CD14-positive monocyte (primary cell): ENCODE data around the gene PINK1. TPM values are rescaled to one million over a fixed set of nuclear protein-coding genes. Genes with fewer than 3 reads are reported as not detected.

Experiments used
- DNase-seq, 3 donors: peaks; one replicate each; pipeline ENCODE4 v3.0.0-alpha.2; 2011 to 2022
- H2AFZ ChIP-seq: 2 replicates; pipeline ENCODE4 v1.6.0; 2012; ENCODE audit warnings: mild to moderate bottlenecking, low read depth, low read length, inconsistent platforms; ENCODE audit not compliant: insufficient read depth, poor library complexity, severe bottlenecking
- H3K27ac ChIP-seq, 2 donors: 1 replicate in 1 of 2; 2 replicates in 1 of 2; pipeline ENCODE4 v1.5.1; 2012 to 2013; ENCODE audit warnings: low read length in 2 of 2, control low read depth in 1 of 2, inconsistent platforms in 1 of 2, low read depth in 1 of 2, mild to moderate bottlenecking in 1 of 2
- H3K27me3 ChIP-seq, 2 donors: one replicate each; pipeline versions ENCODE4 v1.6.0 to v1.6.1; 2011 to 2013; ENCODE audit warnings: low read length in 2 of 2; ENCODE audit not compliant: control insufficient read depth in 2 of 2, insufficient read depth in 2 of 2
- H3K36me3 ChIP-seq, 2 donors: replicated peaks in 1 of 2; 1 replicate in 1 of 2; 2 replicates in 1 of 2; pipeline versions ENCODE4 v1.5.1 to v1.6.1; 2012 to 2013; ENCODE audit warnings: low read length in 2 of 2, control low read depth in 1 of 2, inconsistent platforms in 1 of 2, mild to moderate bottlenecking in 1 of 2; ENCODE audit not compliant: insufficient read depth in 2 of 2, control insufficient read depth in 1 of 2
- H3K4me1 ChIP-seq, 2 donors: 1 replicate in 1 of 2; 2 replicates in 1 of 2; pipeline versions ENCODE4 v1.5.1 to v1.6.1; 2012 to 2013; ENCODE audit warnings: low read length in 2 of 2, control low read depth in 1 of 2, inconsistent platforms in 1 of 2, mild to moderate bottlenecking in 1 of 2, moderate library complexity in 1 of 2; ENCODE audit not compliant: insufficient read depth in 2 of 2, control insufficient read depth in 1 of 2
- H3K4me2 ChIP-seq: replicated peaks from 2 replicates; pipeline ENCODE3; 2012; ENCODE audit warnings: low read length, moderate library complexity, mild to moderate bottlenecking; ENCODE audit not compliant: poor library complexity, severe bottlenecking; ENCODE audit errors: extremely low read depth
- H3K4me3 ChIP-seq, 3 experiments: fragments of 200-600 bp in 1 of 3; sonication (generic) in 1 of 3; replicated peaks in 1 of 3; 1 replicate in 2 of 3; 2 replicates in 1 of 3; pipeline ENCODE4 v1.5.1; 2011 to 2013; ENCODE audit warnings: low read length in 3 of 3, mild to moderate bottlenecking in 3 of 3, control low read depth in 2 of 3, low read depth in 2 of 3, inconsistent platforms in 1 of 3, moderate library complexity in 1 of 3
- H3K79me2 ChIP-seq: 2 replicates; pipeline ENCODE4 v1.6.0; 2012; ENCODE audit warnings: mild to moderate bottlenecking, control low read depth, inconsistent platforms, low read length, moderate library complexity; ENCODE audit not compliant: insufficient read depth
- H3K9ac ChIP-seq: 2 replicates; pipeline ENCODE4 v1.6.0; 2017; ENCODE audit warnings: low read length, mild to moderate bottlenecking; ENCODE audit not compliant: insufficient read depth, poor library complexity, severe bottlenecking
- H3K9me3 ChIP-seq, 2 donors: replicated peaks in 1 of 2; 1 replicate in 1 of 2; 2 replicates in 1 of 2; pipeline versions ENCODE4 v1.5.1 to v1.6.1; 2012 to 2013; ENCODE audit warnings: low read length in 2 of 2, control low read depth in 1 of 2; ENCODE audit not compliant: control insufficient read depth in 1 of 2, insufficient read depth in 1 of 2
- H4K20me1 ChIP-seq: 2 replicates; pipeline ENCODE4 v1.6.0; 2012; ENCODE audit warnings: mild to moderate bottlenecking, low read length, control low read depth, moderate library complexity; ENCODE audit not compliant: insufficient read depth
- H3K27ac Mint-ChIP-seq, 7 donors: one replicate each; pipeline ENCODE4 v1.8.0; 2020; ENCODE audit warnings: mild to moderate bottlenecking in 7 of 7, mixed read lengths in 7 of 7, moderate library complexity in 6 of 7, inconsistent platforms in 2 of 7
- H3K27me3 Mint-ChIP-seq, 3 donors: one replicate each; pipeline ENCODE4 v1.8.0; 2021 to 2022; ENCODE audit warnings: low read depth in 3 of 3, mild to moderate bottlenecking in 3 of 3, mixed read lengths in 3 of 3, moderate library complexity in 3 of 3, inconsistent platforms in 1 of 3
- H3K36me3 Mint-ChIP-seq, 2 donors: one replicate each; pipeline ENCODE4 v1.8.0; 2020; ENCODE audit warnings: mixed read lengths in 2 of 2, inconsistent platforms in 1 of 2, mild to moderate bottlenecking in 1 of 2
- H3K4me1 Mint-ChIP-seq: one replicate; pipeline ENCODE4 v1.8.0; 2020; ENCODE audit warnings: mild to moderate bottlenecking, mixed read lengths
- H3K4me3 Mint-ChIP-seq, 2 donors: one replicate each; pipeline ENCODE4 v1.8.0; 2020; ENCODE audit warnings: mild to moderate bottlenecking in 2 of 2, mixed read lengths in 2 of 2, moderate library complexity in 1 of 2
- H3K9me3 Mint-ChIP-seq, 7 donors: one replicate each; pipeline ENCODE4 v1.8.0; 2020 to 2022; ENCODE audit warnings: mixed read lengths in 7 of 7, mild to moderate bottlenecking in 6 of 7, moderate library complexity in 6 of 7, inconsistent platforms in 2 of 7
- CTCF ChIP-seq: fragments of 200-600 bp; IDR thresholded peaks from one replicate; pipeline ENCODE4 v1.8.0; 2022; ENCODE audit warnings: antibody characterized with exemption, mild to moderate bottlenecking
- WGBS: methylation state at CpG from one replicate; pipeline ENCODE4 v1.1.5; 2013; ENCODE audit warnings: missing lambda C conversion rate; ENCODE audit not compliant: insufficient coverage; 5-methylcytosine and 5-hydroxymethylcytosine counted together
- intact Hi-C, 2 donors: fragments of 100-400 bp; cut with micrococcal nuclease; formaldehyde crosslinking; loops; one replicate each; pipeline versions ENCODE4 v1.15.0 to v1.15.1; 2023
- polyA plus RNA-seq, 3 donors: library from polyadenylated mRNA; depleted of rRNA in 1 of 3; unstranded in 2 of 3; stranded (reverse) in 1 of 3; fragments of 300-500 nt in 2 of 3; fragments of >200 nt in 1 of 3; fragmentation: Illumina TruSeq in 2 of 3; gene quantifications; 1 replicate in 2 of 3; 2 replicates in 1 of 3; pipeline ENCODE4 v1.2.3, GENCODE V29; 2012 to 2021

The PINK1 gene
- polyA plus RNA-seq, 3 donors, result 21.6 to 32.7 (median 24.0) TPM

DNA sequence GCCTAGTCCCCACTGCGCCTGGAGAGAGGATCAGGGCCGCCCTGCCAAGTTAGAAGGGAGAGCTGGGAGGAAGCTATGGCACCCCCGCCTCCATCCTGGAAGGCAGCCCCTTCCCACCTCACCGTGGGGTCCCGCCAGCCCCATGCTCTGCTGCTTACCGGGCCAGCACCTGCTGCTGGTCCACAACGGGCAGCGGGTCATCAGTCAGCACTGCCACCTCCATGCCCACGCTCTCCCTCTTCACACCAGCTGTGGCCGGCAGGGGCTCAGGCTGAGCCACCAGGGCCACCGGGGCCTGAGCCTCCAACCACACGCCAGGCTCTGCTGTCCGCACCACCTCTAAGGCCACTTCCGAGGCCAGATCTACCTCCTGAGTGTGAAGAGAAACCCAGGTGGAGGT, 51.4 kb downstream of the PINK1 start:
- H3K27ac ChIP-seq, result no peak overlapping the region
- TF ChIP-seq CTCF, result no peak

DNA sequence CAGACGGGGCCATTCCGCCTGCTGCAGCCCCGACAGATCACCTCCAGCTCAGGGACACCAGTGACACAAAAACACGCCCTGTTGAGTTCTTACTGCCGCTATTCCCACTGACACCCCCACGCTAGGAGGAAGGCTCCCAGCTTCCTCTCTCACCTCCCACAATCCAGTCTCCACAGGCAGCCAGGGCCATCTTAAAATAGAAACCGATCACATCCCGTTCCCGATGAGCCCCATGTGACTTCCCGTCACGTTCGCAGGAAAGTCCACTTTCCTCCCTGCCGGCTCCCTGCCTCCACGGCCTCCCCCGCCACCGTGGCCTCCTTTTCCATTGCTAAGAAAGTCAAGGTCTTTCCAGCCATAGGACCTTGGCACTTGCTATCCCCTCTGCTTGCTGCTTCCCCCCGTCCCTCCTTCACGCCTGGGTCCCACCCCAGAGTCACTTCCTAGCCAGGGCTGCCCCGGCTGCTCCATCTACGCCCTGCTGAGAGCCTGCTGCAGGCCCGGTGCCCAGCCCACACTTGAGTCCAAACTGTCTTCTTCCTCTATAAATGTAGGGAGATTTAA, 51.9 kb downstream of the PINK1 start:
- no peak for DNase-seq
- Mint-ChIP-seq H3K4me1 (peaks cover 39% of the 10 kb centered on the region), H3K27ac (peak overlapping the region in 3 of 7 donors; percentile 1 to 68 (median 2)), H3K9me3 (no peaks in the 10 kb centered on the region), H3K4me3 (peak overlapping the region; percentile 6 to 51), H3K36me3 (peaks cover 0 to 3% of the 10 kb centered on the region in 2 donors), H3K27me3 (peaks cover 0 to 1% (median 1%) of the 10 kb centered on the region in 3 donors)
- Histone ChIP-seq H3K27ac (no peak overlapping the region), H3K9ac (no peak overlapping the region), H4K20me1 (no peaks in the 10 kb centered on the region), H3K4me2 (no peak overlapping the region), H3K9me3 (no peaks in the 10 kb centered on the region), H3K27me3 (no peaks in the 10 kb centered on the region), H3K79me2 (no peaks in the 10 kb centered on the region), H2AFZ (peak overlapping the region; percentile 44), H3K36me3 (no peaks in the 10 kb centered on the region), H3K4me3 (no peak overlapping the region), H3K4me1 (peaks cover 31 to 39% of the 10 kb centered on the region in 2 donors)
- TF ChIP-seq CTCF, result no peak
- WGBS, result 64% methylated on average over 16 of the region's 21 CpGs
- intact Hi-C loops, result no loop called here

More for the DNA sequence above, 51.4 kb downstream of the PINK1 start:
- Mint-ChIP-seq H3K27me3 (peaks cover 0 to 1% (median 1%) of the 10 kb centered on the region in 3 donors), H3K27ac (no peak overlapping the region), H3K9me3 (no peaks in the 10 kb centered on the region), H3K4me3 (peak overlapping the region in 1 of 2 donors; percentile 26), H3K36me3 (peaks cover 0 to 3% of the 10 kb centered on the region in 2 donors), H3K4me1 (peaks cover 40% of the 10 kb centered on the region)
- Histone ChIP-seq H3K9ac (no peak overlapping the region), H3K4me3 (no peak overlapping the region), H2AFZ (peak overlapping the region; percentile 56), H3K4me1 (peaks cover 31 to 39% of the 10 kb centered on the region in 2 donors), H3K9me3 (no peaks in the 10 kb centered on the region), H4K20me1 (no peaks in the 10 kb centered on the region), H3K79me2 (peaks cover 3% of the 10 kb centered on the region), H3K4me2 (no peak overlapping the region), H3K36me3 (no peaks in the 10 kb centered on the region), H3K27me3 (no peaks in the 10 kb centered on the region)
- intact Hi-C loops, result no loop called here
- WGBS, result 96% methylated on average over 11 of the region's 14 CpGs
- no peak for DNase-seq
